Fibroblast of peridontal ligament (primary cell): ENCODE measurements around the gene PALM3.
"Not testable (repeated sequence)": the region's sequence is repeated elsewhere in the genome, so short reads cannot be mapped to it uniquely, and the experiment has no call there.

ENCODE experiments used
- DNase-seq: peaks from one replicate; pipeline ENCODE4 v3.0.0-alpha.2; 2010; ENCODE audit errors: extremely low read depth

PALM3 gene

DNA sequence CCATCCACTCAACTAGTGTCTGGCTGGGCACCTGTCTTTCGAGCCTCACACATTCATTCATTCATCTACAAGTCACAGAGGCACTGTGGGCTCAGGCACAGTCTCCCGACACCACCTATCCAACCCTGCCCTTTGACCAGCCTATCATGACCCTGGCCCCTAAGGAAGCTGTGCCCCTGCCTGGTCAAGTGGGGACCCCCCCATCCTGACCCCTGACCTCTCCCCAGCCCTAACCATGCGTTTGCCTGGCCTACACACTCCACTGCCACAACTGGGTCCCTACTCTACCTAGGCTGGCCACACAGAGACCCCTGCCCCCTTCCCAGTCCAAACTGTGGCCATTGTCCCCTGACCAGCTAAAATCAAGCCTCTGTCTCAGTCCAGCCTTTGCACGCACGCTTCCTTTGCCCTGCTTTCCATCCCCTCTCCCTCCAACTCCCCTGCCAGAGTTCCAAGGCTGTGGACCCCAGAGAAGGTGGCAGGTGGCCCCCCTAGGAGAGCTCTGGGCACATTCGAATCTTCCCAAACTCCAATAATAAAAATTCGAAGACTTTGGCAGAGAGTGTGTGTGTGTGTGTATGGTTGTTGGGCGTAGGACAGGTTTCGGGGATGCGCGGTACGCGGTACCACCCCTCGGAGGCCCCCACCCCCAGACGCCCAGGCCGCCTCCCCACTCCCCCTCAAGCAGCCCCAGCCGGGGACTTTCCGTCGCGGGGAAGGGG is 30.7 kb downstream of the PALM3 start:
- no peak for DNase-seq

DNA sequence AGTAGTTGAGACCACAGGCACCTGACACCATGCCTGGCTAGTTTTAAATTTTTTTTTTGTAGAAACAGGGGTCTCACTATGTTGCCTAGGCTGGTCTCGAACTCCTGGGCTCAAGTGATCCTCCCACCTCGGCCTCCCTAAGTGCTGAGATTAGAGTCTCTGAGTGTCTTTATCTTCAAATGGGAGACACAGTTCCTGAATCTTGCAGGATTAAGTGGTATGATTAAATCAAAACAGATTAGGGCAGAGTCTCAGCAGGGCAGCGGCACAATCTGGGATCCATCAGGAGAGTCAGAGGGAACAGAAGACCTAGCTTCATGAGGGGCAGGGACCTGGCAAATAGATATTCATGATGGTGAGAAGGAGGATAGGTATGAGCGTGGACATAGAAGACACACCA is 33.0 kb downstream of the PALM3 start:
- no peak for DNase-seq

DNA sequence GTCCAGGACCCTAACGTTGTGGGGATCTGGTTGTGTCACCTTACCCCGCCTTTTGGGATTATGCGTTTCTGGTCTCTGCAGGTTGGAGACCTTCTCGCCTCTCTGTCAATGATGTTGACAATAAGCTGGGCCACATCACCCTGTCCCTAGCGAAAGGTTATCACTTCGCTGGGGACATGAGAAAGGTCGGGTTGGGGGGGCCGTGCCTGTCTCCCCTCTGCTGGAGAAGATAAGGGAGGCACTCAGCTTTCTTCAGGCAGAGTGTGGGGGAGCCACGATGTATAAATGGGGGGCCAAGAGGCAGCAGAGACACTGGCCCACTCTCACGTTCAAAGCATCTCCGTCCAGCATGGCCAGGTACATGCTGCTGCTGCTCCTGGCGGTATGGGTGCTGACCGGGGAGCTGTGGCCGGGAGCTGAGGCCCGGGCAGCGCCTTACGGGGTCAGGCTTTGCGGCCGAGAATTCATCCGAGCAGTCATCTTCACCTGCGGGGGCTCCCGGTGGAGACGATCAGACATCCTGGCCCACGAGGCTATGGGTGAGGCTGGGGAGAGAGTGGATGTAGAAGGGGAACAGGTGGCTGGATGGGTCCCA is 33.9 kb downstream of the PALM3 start, which contains the start of gene RLN3:
Gene RLN3, plus strand, starts transcription at position 293 of the 595 bp plus-strand sequence. Its CDS starts 57 bp downstream, at position 350.
- DNase-seq, result no peak

DNA sequence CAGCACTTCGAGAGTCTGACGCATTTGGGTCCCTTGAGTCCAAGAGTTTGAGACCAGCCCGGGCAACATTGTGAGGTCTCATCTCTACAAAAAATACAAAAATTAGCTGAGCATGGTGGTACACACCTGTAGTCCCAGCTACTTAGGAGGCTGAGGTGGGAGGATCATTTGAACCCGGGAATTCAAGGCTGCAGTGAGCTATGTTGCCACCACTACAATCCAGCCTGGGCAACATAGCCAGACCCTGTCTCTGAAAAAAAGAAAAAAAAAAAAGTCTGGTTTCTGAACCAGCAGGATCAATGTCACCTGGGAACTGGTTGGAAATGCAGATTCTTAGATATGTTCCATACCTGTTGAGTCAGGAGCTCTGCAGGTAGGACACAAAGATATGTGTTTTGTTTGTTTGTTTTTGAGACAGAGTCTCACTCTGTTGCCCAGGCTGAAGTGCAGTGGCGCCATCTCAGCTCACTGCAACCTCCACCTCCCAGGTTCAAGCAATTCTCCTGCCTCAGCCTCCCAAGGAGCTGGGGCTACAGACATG is 35.2 kb downstream of the PALM3 start:
- not testable (repeated sequence) for DNase-seq

DNA sequence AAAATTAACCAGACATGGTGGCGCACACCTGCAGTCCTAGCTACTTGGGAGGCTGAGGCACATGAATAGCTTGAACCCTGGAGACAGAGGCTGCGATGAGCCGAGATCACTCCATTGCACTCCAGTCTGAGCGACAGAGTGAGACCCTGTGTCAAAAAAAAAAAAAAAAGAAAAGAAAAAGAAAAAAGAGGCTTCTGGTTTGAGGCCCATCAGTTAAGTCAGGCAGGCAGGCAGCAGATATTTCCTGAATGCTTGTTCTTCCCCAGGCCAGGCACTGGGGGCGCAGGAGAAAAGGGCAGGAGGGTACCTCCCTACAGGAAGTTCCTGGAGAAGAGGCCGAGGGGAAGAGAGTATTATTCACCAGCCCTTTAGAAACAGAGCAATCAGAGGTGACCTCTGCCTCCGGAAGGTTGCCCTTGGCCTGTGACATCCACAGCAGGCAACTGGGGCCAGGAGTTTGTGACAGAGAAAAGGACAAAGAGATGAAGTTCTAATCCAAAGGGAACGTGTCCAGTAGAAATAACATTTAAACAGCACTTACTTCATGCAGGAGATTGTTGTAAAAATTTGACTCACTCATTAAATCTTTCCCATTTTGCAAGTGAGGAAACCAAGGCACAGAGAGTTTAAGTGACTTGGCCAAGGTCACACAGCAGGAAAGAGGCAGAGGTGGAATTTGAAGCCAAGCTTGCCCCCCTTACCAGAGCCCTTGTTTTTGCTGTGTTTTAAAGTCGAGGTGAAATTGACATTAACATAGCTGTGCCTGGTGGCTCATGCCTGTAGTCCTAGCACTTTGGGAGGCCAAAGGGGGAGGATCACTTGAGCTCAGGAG is 38.3 kb downstream of the PALM3 start:
- DNase-seq, result peak; percentile 27

DNA sequence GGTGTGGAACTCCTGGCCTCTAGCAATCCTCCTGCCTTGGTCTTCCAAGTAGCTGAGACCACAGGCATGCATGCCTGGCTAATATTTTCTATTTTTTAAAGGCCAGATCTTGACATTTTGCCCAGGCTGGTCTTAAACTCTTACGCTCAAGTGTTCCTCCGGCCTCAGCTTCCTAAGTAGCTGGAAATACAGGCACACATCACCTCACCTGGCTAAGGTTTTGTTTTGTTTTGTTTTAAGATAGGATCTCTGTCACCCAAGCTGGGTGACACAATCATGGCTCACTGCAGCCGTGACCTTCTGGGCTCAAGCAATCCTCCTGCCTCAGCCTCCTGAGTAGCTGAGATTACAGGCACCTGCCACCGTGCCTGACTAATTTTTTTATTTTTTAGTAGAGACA is 39.4 kb downstream of the PALM3 start:
- peak; percentile 37 for DNase-seq

DNA sequence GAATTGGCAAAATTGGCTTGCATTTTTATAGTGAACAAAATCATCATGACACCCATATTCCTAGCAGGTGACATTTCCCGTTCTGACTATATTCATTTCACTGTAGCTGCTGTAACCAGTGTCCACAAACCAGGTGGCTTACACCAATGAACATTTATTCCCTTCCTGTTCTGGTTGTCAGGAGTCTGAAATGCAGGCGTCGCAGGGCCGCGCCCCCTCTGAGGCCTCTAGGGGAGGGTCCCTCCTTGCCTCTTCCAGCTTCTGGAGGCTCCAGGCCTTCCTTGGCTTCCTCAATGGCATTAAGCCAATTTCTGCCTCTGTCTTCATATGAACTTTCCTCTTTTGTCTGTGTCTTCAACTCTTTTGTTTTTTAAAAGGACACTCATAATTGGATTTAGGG is 40.4 kb downstream of the PALM3 start:
- DNase-seq, result no peak

GRCh38 chr19:14019739-14020138 is 42.1 kb downstream of the PALM3 start:
- DNase-seq, result not testable (repeated sequence)

DNA sequence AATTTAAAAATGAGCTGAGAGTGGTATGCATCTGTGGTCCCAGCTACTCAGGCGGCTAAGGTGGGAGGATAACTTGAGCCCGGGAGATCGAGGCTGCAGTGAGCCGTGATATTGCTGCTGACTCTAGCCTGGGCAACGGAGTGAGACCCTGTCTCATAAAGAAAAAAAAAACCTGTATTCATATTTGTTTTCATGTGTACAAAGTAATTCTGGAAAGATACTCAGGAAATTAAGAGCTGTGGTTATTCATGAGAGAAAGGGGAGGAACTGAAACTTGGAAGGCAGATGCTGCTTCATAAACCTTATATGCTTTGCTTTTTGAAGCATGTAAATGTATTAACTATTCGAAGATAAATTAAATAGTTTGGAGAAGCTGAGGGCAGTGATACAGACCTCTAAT is 42.8 kb downstream of the PALM3 start:
- DNase-seq, result no peak

DNA sequence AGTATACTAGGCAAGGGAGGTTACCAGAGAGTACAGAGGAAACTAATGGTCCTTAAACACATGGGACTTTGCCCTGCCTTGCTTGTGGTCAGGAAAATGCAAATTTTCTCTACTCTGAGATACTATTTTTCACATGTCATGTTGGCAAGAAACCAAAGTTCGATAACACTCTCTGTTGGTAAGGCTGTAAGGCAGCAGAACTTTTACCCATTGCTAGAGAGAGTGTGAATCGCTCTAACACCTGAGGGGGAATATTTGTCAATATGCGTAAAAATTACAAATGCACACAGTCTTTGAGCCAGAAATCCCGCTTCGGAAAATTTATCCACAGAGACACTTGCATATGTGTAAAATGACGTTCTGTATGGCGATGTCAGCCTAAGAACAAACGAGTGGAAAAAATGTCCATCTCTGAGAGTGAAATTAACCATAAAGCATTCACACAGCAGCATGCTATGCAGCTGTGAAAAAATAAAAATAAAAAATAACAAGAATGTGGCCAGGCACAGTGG is 46.3 kb downstream of the PALM3 start:
- no peak for DNase-seq

GRCh38 chr19:14012378-14012915 is 49.4 kb downstream of the PALM3 start:
- DNase-seq, result no peak

DNA sequence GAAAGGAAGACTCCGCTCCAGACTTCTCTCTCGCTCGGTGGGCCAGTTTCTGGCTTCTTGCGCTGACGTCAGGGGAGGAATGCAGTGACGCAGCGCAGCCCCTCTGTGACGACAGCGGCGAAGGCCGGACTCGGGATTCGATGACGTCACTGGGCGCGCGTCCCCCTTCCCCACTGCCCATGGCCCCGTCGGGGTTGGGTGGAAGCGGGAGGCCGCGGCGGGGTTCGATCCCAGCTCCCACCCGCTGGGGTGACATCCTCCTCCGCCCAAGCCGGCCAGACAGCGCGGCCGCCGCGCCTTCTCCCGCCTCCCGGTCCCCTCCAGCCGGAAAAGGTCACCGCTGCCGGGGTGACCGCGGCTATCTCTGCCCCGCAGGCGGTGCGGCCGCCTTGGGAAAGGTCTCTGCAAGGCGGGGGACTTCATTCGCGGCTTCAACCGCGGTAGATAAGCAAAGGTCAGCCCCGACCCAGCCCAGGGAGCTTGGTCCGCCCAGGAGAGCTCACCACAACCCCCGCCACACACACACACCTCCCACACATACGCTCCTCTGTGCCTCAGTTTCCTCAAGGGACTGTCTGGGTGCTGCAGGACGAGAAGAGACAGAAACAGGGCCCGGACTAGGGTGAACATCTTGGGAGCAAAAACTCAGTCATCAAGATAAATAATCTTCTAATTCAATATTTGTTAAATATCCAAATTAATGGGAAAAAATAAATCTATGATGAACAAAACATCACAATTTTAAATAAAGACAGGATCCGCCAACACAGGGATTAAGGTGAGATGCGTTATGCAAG is 54.9 kb downstream of the PALM3 start:
- DNase-seq, result no peak

DNA sequence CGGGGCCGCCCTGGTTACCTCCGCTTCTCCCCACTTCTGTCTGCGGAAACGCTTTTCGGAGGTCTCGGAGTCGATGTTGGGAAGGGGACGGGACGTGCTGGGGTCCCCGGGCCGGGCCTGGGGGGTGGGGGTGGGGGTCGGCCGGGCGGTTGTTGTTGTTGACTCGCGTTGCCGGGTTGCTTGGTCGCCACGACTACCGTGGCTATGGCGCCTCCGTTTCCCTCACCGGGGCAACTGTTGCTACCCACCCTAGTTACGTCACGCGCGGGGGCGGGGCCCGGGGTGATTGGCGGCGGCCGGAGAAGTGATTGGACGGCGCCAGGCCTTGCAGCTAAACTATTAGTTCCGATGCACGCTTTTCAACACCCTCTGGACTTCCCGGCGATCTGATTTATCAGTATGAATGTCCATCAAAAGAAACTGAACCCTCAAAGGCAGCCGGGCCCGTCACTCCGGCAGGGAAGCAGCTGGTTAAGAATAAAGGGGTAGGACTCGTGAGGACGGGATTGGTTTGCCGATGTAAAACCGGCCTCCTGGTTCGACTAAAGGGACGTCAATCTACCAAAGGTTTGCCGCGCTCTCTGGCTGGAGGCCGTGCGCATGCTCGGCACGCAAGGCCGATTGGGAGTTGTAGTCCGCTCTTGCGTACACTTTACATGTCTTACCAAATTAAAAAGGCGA is 55.7 kb downstream of the PALM3 start, which contains the start of gene RFX1:
Gene RFX1, minus strand, starts transcription at position 236 of the 681 bp plus-strand sequence. CDS start 12,477 bp downstream, outside the sequence.
- peak; percentile 100 for DNase-seq

DNA sequence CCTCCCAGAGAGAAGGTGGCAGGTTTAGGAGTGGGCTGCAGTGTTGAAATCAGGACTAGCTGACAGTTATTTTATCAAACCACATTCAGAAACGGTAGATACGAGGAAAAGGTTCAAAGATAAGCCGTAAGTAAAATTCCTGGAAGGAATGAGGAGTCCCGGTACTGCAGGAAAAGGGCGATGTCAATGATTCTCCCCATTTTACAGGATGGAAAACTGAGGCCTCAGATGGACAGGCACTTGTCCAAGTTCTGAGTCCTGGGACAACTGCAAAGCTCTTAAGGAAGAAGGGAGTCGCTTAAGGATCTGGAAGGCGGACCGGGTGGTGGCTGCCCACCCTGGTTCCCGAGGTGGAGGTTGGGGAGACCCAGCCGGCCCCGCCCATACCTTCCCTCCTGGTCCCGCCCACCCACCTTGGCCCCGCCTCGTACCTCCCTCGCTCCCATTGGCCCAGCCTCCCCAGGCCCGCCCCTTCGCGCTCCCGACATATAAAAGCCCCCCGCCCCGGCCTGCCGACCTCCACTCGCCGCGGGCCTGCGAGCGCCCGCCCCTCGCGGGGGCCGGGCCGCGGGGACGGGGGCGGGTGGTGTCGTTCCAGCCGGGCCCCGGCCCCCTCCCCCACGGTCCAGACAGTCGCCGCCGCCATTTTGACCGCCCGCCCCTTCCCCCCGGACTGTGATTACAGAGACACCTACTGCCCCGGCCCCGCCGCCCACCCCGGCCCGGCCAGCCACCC is 56.4 kb downstream of the PALM3 start:
- DNase-seq, result peak; percentile 78

GRCh38 chr19:14004619-14005348 is 57.1 kb downstream of the PALM3 start:
- peak; percentile 26 for DNase-seq
